SJCRH30 (cell line): ENCODE results near the gene PTPRG. TPM values are rescaled to one million over a fixed set of nuclear protein-coding genes. Genes with fewer than 3 reads are reported as not detected.

Source experiments
- DNase-seq, 2 experiments: peaks; one replicate each; pipeline ENCODE4 v3.0.0-alpha.2; 2015 to 2020
- H3K27ac ChIP-seq: fragments of 250-450 bp; sonication (Bioruptor Pico); 2 replicates; pipeline ENCODE4 v1.5.1; 2020; ENCODE audit warnings: mild to moderate bottlenecking, moderate library complexity
- H3K27me3 ChIP-seq: fragments of 250-450 bp; sonication (Bioruptor Pico); 2 replicates; pipeline ENCODE4 v1.5.1; 2020; ENCODE audit warnings: mild to moderate bottlenecking, moderate library complexity
- H3K36me3 ChIP-seq: fragments of 250-450 bp; sonication (Bioruptor Pico); 2 replicates; pipeline ENCODE4 v1.5.1; 2020; ENCODE audit warnings: mild to moderate bottlenecking, moderate library complexity
- H3K4me1 ChIP-seq: fragments of 250-450 bp; sonication (Bioruptor Pico); 2 replicates; pipeline ENCODE4 v1.5.1; 2020; ENCODE audit warnings: mild to moderate bottlenecking, moderate library complexity
- H3K4me3 ChIP-seq: fragments of 250-450 bp; sonication (Bioruptor Pico); 2 replicates; pipeline ENCODE4 v1.5.1; 2020; ENCODE audit warnings: mild to moderate bottlenecking, moderate library complexity
- H3K9me3 ChIP-seq: fragments of 250-450 bp; sonication (Bioruptor Pico); replicated peaks from 2 replicates; pipeline ENCODE4 v1.5.1; 2020; ENCODE audit warnings: mild to moderate bottlenecking, moderate library complexity
- total RNA-seq: library from RNA; depleted of rRNA; stranded (reverse); fragments of >200 nt; shearing (Covaris generic); gene quantifications from 2 replicates; pipeline ENCODE4 v1.2.3, GENCODE V29; 2014

Gene PTPRG
- total RNA-seq, 1 experiment from 2014 or later: 25.2 TPM

GRCh38 chr3:61989681-61990080, 428.3 kb downstream of the PTPRG start:
- H3K27me3 ChIP-seq: no peaks in the 10 kb centered on the region
- H3K4me3 ChIP-seq: no peak overlapping the region
- DNase-seq: no peak
- H3K36me3 ChIP-seq: no peaks in the 10 kb centered on the region
- H3K27ac ChIP-seq: no peak overlapping the region
- peaks cover 6% of the 10 kb centered on the region for H3K4me1 ChIP-seq
- H3K9me3 ChIP-seq: no peaks in the 10 kb centered on the region

- Histone ChIP-seq H3K27ac (no peak overlapping the region), H3K4me1 (no peaks in the 10 kb centered on the region), H3K9me3 (no peaks in the 10 kb centered on the region), H3K36me3 (no peaks in the 10 kb centered on the region), H3K4me3 (no peak overlapping the region), H3K27me3 (no peaks in the 10 kb centered on the region)
- DNase-seq: no peak
Measured at GRCh38 chr3:61990327-61991027, 429.1 kb downstream of the PTPRG start.

GRCh38 chr3:61991706-61992105, 430.3 kb downstream of the PTPRG start:
- no peaks in the 10 kb centered on the region for H3K36me3 ChIP-seq
- H3K4me1 ChIP-seq: no peaks in the 10 kb centered on the region
- H3K27me3 ChIP-seq: no peaks in the 10 kb centered on the region
- no peak for DNase-seq
- no peak overlapping the region for H3K4me3 ChIP-seq
- no peak overlapping the region for H3K27ac ChIP-seq
- H3K9me3 ChIP-seq: no peaks in the 10 kb centered on the region

DNA sequence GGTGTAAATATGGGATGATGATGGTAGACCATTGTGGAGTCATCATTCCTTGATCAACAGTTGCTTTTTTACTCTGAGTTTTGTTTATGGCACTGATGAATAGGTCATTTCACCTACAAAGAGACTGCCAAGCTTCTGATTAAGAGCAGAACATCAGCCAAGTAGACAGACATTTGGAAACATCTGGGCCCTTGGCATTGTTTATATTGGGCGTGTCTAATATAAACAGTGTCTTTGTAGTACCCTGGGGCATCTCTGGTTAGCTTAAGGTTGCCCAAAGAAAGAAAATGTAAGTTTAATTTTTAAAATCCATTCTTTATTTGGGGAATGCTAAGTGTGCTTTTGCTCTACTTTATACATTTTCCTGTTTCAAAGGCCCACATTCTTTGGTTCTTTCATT, 435.0 kb downstream of the PTPRG start:
- Histone ChIP-seq H3K4me3 (no peak overlapping the region), H3K27ac (no peak overlapping the region), H3K4me1 (no peaks in the 10 kb centered on the region), H3K27me3 (no peaks in the 10 kb centered on the region), H3K36me3 (no peaks in the 10 kb centered on the region), H3K9me3 (no peaks in the 10 kb centered on the region)
- peak in 1 of 2 experiments; percentile 12 for DNase-seq

DNA sequence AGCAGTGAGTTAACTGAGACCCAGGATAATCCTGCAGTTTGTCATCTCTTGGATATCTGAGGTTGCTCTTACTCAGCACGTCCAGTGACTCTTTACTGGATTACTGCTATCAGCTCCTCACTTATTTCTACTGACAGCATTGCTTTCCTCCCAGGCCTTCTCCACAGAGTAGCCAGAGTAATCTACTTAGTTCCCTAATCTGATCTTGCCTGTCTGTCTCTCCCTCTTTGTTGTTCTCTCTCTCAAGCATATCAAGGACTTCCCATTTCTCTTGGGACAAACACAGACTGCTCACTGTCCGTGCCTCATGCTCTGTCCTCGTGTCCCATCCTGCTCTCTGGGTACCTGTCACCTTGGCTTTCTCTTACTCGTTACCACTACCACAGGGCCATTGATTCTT, 435.7 kb downstream of the PTPRG start:
- Histone ChIP-seq H3K4me3 (no peak overlapping the region), H3K9me3 (no peaks in the 10 kb centered on the region), H3K27me3 (no peaks in the 10 kb centered on the region), H3K4me1 (no peaks in the 10 kb centered on the region), H3K36me3 (no peaks in the 10 kb centered on the region), H3K27ac (no peak overlapping the region)
- no peak for DNase-seq

DNA sequence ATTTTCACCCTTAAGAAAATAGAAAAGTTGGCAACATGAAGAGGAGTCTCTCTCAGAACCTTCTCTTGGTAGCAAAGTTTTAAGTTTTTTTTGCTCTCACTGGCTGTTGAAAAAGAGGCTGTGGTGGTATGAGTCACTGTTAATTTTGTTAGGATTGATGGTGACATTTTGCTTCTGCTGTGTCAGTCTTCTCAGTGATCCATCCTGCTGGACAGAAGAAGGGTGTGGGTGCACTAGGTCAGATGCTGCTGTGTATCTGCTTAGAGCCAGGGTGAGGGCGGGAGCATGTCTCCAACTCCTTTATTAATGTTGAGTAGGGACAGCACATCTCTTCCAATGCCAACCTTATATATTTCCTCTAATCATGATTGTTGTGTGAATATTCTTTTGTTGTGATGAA, 442.5 kb downstream of the PTPRG start:
- Histone ChIP-seq H3K27me3 (no peaks in the 10 kb centered on the region), H3K9me3 (no peaks in the 10 kb centered on the region), H3K4me3 (no peak overlapping the region), H3K4me1 (no peaks in the 10 kb centered on the region), H3K27ac (no peak overlapping the region), H3K36me3 (no peaks in the 10 kb centered on the region)
- no peak for DNase-seq

GRCh38 chr3:62007036-62007435, 445.7 kb downstream of the PTPRG start:
- no peaks in the 10 kb centered on the region for H3K4me1 ChIP-seq
- no peak overlapping the region for H3K4me3 ChIP-seq
- no peaks in the 10 kb centered on the region for H3K27me3 ChIP-seq
- H3K27ac ChIP-seq: no peak overlapping the region
- H3K36me3 ChIP-seq: no peaks in the 10 kb centered on the region
- no peaks in the 10 kb centered on the region for H3K9me3 ChIP-seq
- no peak for DNase-seq

GRCh38 chr3:62010989-62011388, 449.6 kb downstream of the PTPRG start:
- no peaks in the 10 kb centered on the region for H3K36me3 ChIP-seq
- H3K4me3 ChIP-seq: no peak overlapping the region
- no peaks in the 10 kb centered on the region for H3K9me3 ChIP-seq
- H3K27ac ChIP-seq: no peak overlapping the region
- DNase-seq: no peak
- no peaks in the 10 kb centered on the region for H3K27me3 ChIP-seq
- no peaks in the 10 kb centered on the region for H3K4me1 ChIP-seq

GRCh38 chr3:62011666-62012065, 450.3 kb downstream of the PTPRG start:
- no peak for DNase-seq
- Histone ChIP-seq H3K4me1 (no peaks in the 10 kb centered on the region), H3K36me3 (no peaks in the 10 kb centered on the region), H3K27ac (no peak overlapping the region), H3K9me3 (no peaks in the 10 kb centered on the region), H3K4me3 (no peak overlapping the region), H3K27me3 (no peaks in the 10 kb centered on the region)

- DNase-seq: no peak
- H3K4me3 ChIP-seq: no peak overlapping the region
Measured at GRCh38 chr3:62013951-62014350, 452.6 kb downstream of the PTPRG start.

DNA sequence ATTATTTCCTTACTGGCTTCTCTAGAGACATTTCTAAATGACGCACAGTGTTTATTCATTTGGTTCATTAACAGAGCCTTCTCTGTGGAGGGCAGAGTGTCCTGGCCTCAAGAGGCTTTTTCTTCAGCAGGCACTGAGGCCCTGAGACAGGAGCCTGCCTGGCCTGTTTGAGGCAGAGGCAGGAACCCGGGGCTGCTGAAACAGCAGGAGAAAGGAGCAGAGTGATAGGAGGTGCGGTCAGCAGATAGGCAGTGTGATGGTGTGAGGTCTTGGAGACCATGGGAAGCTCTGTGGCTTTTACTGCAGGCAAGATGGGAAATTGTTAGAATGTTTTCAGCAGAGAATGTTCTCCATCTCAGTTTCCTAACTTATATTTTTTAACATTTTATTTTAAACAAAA, 453.7 kb downstream of the PTPRG start:
- H3K27me3 ChIP-seq: no peaks in the 10 kb centered on the region
- no peak overlapping the region for H3K27ac ChIP-seq
- H3K4me1 ChIP-seq: no peaks in the 10 kb centered on the region
- DNase-seq: no peak
- H3K9me3 ChIP-seq: no peaks in the 10 kb centered on the region
- no peak overlapping the region for H3K4me3 ChIP-seq
- H3K36me3 ChIP-seq: no peaks in the 10 kb centered on the region

More at GRCh38 chr3:62013951-62014350, 452.6 kb downstream of the PTPRG start:
- Histone ChIP-seq H3K4me1 (no peaks in the 10 kb centered on the region), H3K36me3 (no peaks in the 10 kb centered on the region), H3K9me3 (no peaks in the 10 kb centered on the region), H3K27ac (no peak overlapping the region), H3K27me3 (no peaks in the 10 kb centered on the region)

DNA sequence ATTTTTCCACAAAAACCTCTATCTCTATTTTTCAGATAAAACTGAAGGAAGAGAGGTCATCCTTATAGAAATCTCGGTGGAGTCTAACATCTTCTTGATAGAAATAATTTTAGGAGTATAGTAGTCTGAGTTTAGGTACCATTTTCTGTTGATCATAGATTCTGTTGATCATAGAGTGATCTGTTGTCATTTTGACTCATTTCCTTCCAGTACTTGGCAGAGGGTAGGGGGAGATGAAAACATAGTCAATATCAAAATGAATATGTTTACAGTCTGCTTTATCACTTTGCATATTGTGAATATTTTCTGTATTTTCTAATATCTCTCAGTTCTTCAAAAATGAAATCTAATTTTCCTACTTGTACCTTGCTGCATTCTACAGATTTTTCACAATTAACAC, 458.5 kb downstream of the PTPRG start:
- Histone ChIP-seq H3K4me1 (no peaks in the 10 kb centered on the region), H3K9me3 (no peaks in the 10 kb centered on the region), H3K27ac (no peak overlapping the region), H3K36me3 (no peaks in the 10 kb centered on the region), H3K27me3 (no peaks in the 10 kb centered on the region), H3K4me3 (no peak overlapping the region)
- no peak for DNase-seq

DNA sequence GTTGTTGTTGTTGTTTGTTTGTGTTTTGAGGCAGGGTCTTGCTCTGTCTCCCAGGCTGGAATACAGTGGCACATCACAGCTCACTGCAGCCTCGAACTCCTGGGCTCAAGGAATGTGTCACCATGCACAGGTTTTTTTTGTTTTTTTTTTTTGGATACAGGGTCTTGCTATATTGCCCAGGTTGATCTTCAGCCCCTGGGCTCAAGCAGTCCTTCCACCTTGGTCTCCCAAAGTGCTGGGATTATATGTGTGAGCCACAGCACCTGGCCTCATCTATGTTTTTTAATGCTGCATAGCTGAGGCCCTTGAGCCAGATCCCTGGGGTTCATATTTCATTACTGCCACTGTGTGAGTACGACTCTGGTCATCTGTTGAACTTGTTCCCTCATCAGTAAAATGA, 459.3 kb downstream of the PTPRG start:
- H3K4me3 ChIP-seq: no peak overlapping the region
- no peaks in the 10 kb centered on the region for H3K4me1 ChIP-seq
- H3K36me3 ChIP-seq: no peaks in the 10 kb centered on the region
- H3K9me3 ChIP-seq: no peaks in the 10 kb centered on the region
- peak in 1 of 2 experiments; percentile 5 for DNase-seq
- no peak overlapping the region for H3K27ac ChIP-seq
- no peaks in the 10 kb centered on the region for H3K27me3 ChIP-seq

- Histone ChIP-seq H3K27ac (no peak overlapping the region), H3K9me3 (no peaks in the 10 kb centered on the region), H3K36me3 (no peaks in the 10 kb centered on the region), H3K4me1 (no peaks in the 10 kb centered on the region), H3K4me3 (no peak overlapping the region), H3K27me3 (no peaks in the 10 kb centered on the region)
- no peak for DNase-seq
Measured at GRCh38 chr3:62022312-62022711, 460.9 kb downstream of the PTPRG start.

GRCh38 chr3:62024882-62025281, 463.5 kb downstream of the PTPRG start:
- Histone ChIP-seq H3K27me3 (no peaks in the 10 kb centered on the region), H3K9me3 (no peaks in the 10 kb centered on the region), H3K4me1 (peaks cover 12% of the 10 kb centered on the region), H3K36me3 (no peaks in the 10 kb centered on the region), H3K27ac (no peak overlapping the region), H3K4me3 (no peak overlapping the region)
- DNase-seq: no peak

DNA sequence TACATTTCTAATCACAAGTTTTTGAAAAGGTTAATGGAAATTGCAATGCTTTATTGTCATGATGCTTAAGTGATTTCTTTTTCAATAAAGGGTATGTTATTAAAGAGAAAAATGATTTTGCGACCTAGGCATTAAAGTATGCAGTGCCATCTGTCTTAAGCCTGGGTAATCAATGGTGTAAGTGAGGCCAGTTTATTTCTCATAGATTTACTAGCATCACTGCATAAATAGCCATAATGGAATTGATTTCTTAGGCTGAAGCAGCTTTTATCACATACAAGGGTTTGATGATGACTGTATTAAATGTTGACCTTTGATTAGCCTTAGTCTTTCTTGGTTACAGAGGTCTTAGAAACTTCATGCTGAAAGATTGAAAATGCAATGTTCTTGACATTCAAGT, 464.5 kb downstream of the PTPRG start:
- Histone ChIP-seq H3K27ac (no peak overlapping the region), H3K4me1 (peaks cover 12% of the 10 kb centered on the region), H3K36me3 (no peaks in the 10 kb centered on the region), H3K27me3 (no peaks in the 10 kb centered on the region), H3K4me3 (no peak overlapping the region), H3K9me3 (no peaks in the 10 kb centered on the region)
- no peak for DNase-seq
